NCI-H774 (cell line): ENCODE results near the gene SORL1.

Experiments used
- DNase-seq: peaks from one replicate; lab custom pipeline; 2025; lab: John Stamatoyannopoulos, UW

The SORL1 gene

GRCh38 chr11:121661880-121662486 is 209.9 kb downstream of the SORL1 start:
- DNase-seq, result no peak

- DNase-seq, result no peak
These were observed 212.0 kb downstream of the SORL1 start for GRCh38 chr11:121664144-121664543.

GRCh38 chr11:121665206-121665838 is 213.2 kb downstream of the SORL1 start:
- DNase-seq, result no peak

GRCh38 chr11:121667836-121668235 is 215.7 kb downstream of the SORL1 start:
- no peak for DNase-seq

GRCh38 chr11:121669422-121669821 is 217.3 kb downstream of the SORL1 start:
- no peak for DNase-seq

GRCh38 chr11:121670266-121670665 is 218.2 kb downstream of the SORL1 start:
- no peak for DNase-seq

GRCh38 chr11:121670805-121671282 is 218.7 kb downstream of the SORL1 start:
- no peak for DNase-seq

GRCh38 chr11:121671283-121672168 is 219.4 kb downstream of the SORL1 start:
- DNase-seq, result peak; percentile 69

- no peak for DNase-seq
These were observed 220.7 kb downstream of the SORL1 start for GRCh38 chr11:121672630-121673487.

GRCh38 chr11:121681550-121682268 is 229.6 kb downstream of the SORL1 start:
- DNase-seq, result no peak
